Daoy (cell line): ENCODE measurements around the gene UBE2H. TPM values are rescaled to one million over a fixed set of nuclear protein-coding genes. Genes with fewer than 3 reads are reported as not detected.
"Not testable (repeated sequence)": the region's sequence is repeated elsewhere in the genome, so short reads cannot be mapped to it uniquely, and the experiment has no call there.

ENCODE experiments used
- DNase-seq: peaks from one replicate; pipeline ENCODE4 v3.0.0-alpha.2; 2015; ENCODE audit warnings: low read depth
- total RNA-seq: library from RNA; depleted of rRNA; stranded (reverse); fragments of >200 nt; shearing (Covaris generic); gene quantifications from 2 replicates; pipeline ENCODE4 v1.2.3, GENCODE V29; 2014

The UBE2H gene
- total RNA-seq, 1 experiment from 2014 or later, result 39.1 TPM

DNA sequence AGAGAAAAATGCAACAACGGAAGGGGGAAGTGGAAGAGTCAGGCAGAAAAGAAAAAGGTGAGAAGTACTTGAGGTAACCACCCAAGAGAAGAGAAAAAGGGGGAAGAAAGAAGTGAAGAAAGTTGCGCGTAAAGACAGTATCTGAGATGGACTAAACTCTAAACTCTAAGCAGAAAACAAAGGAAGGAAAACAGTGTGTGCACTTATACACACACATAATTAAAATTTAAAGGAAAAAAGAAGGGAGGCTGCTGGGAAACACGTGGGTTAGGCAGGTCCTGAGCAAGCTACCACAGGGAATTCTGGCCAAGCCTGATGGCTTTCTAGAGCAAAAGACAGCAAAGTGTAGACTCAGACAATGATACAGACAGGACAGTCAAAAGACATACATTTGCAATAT, 78.0 kb downstream of the UBE2H start:
- DNase-seq, result no peak

DNA sequence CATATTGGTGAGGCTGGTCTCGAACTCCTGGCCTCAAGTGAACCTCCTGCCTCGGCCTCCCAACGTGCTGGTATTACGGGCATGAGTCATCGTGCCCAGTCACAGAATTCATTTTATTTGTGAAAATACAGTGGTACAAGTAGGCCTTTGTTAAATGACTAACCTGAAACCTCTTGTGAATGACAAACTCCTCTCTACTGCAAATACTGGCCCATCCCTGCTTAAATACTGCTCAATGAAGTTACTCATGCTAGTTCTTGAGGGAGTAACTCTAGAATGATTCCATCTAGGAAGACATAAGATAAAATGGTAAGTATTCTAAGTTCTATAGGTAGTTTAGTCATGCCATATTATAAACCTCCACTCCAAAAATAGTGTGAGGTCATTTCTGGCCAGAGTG, 80.7 kb downstream of the UBE2H start:
- DNase-seq, result no peak

DNA sequence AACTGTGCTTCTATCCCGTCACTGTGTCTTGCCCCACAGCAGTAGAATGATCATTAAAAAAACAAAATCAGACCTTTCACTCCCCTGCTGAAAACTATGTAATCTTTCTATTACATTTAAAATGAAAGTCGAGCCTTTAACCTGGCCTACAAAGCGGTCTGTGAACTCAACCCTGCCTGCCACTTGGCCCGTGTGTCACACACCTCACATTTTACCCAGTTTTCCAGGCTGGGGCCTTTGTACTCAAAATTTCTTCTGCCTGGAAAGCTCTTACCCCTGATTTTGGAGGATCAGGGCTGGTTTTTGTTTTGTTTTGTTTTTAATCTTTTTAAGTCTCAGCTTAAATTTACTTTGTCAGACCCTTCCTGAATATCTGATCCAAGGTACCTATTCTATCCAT, 82.1 kb downstream of the UBE2H start:
- no peak for DNase-seq

DNA sequence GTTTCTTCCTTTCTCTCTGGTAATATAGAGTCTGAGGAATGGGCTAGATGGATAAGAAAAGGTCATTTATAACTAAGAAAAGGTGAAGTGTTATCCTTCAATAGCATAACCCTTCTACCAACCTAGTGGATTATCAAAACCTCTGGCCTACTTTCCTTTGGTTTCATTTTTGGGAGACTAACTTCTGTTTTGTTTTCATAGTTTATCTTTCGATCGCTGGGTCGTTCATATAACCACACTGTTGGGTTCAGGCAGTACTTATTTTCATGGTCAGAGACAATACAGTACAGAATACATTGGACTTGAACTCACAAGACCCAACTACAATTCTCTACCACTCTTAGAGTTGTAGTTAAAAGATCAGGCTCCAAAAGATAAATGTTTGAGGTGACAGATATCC, 86.5 kb downstream of the UBE2H start:
- no peak for DNase-seq

- DNase-seq, result no peak
These were observed 86.9 kb downstream of the UBE2H start for GRCh38 chr7:129865925-129866201.

DNA sequence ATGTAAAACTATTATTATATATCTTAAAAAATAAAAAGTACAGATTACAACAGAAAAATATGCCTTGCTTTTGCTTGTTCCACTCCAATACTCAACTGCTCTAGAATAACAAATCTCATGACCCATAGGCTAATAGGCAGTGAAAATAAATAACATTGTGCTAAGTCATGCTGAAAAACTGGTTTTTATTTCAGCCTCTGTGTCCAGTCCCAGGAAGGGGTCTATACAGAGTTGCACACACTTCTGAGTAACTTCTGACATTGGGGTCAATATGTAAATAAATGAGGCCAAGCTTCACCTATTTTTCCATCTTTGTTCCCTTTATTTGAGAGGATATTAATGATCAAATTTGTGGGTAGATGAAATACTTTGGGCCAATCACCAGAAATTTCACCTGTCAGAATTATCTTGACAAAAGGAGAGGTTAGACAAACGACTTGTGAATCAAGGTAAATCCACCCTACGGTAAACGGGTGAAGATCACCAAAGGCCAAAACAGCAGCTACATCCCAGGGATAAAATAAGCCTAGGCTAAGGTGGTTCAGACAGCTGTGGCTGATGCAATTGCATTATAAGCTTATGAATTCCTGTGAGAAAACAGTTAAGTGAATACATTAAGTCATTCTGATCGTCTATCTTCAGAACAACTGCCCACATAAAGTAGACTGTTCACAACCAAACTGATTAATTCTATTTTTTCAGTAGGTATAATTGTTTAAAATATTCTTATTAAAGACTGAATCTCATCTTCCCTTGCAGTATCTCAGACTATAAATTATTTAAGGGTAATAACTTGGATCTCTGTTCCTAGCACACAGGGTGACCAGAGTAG, 87.5 kb downstream of the UBE2H start:
- no peak for DNase-seq

DNA sequence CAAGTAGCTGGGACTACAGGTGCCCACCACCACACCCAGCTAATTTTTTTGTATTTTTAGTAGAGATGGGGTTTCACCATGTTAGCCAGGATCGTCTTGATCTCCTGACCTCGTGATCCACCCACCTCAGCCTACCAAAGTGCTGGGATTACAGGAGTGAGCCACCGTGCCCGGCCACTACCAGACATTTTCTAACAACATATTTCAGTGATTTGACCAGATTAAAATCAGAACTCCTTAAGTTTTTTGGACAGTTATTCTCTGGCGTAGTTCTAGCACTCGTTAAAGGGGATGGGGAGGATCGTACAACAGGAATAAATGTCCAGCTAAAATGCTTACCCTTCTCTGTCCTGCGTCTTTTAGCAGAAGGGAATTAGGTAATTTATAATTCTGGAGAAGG, 88.1 kb downstream of the UBE2H start:
- DNase-seq, result not testable (repeated sequence)

GRCh38 chr7:129864042-129864441, 88.7 kb downstream of the UBE2H start:
- DNase-seq, result no peak

- DNase-seq, result no peak
These were observed 90.1 kb downstream of the UBE2H start for GRCh38 chr7:129862682-129863081.

GRCh38 chr7:129860784-129861183, 92.0 kb downstream of the UBE2H start:
- not testable (repeated sequence) for DNase-seq

DNA sequence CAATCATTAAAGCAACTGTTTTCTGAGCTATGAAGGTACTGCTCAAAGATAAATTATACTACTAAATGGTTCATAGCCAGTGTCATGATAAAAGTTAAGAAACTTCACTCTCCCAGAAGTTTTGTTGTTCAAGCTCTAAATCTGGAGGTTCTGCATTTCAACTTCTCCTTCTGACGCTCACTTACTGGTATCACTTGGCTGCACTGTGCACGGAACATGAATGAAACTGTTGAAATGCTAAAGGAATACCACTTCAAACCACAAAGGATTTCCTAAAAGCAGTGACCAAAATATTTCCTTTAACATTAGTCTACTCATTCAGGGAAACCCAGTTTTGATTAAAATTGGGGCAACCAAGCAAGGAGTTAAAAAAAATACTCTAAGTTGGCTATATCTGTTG, 93.6 kb downstream of the UBE2H start:
- DNase-seq, result no peak

DNA sequence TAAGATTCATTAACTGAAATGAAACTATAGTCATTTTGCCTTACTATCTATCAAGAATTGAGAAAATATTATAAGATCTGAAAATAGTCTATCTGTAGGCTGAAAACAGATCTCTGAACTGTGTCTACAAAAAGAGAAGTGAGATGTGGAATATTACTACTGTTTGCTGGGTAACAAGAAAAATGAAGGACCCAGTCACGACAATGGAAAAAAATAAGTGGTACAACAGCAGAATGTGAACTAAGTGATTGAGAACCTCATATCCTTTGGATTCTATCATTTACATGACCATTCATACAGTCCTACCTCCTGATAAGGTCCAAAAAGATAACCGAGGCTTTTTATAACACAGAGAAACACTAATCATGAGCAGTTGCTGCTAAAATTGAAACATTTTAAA, 94.3 kb downstream of the UBE2H start:
- no peak for DNase-seq

- DNase-seq, result no peak
These were observed 95.4 kb downstream of the UBE2H start for GRCh38 chr7:129857313-129857712.

DNA sequence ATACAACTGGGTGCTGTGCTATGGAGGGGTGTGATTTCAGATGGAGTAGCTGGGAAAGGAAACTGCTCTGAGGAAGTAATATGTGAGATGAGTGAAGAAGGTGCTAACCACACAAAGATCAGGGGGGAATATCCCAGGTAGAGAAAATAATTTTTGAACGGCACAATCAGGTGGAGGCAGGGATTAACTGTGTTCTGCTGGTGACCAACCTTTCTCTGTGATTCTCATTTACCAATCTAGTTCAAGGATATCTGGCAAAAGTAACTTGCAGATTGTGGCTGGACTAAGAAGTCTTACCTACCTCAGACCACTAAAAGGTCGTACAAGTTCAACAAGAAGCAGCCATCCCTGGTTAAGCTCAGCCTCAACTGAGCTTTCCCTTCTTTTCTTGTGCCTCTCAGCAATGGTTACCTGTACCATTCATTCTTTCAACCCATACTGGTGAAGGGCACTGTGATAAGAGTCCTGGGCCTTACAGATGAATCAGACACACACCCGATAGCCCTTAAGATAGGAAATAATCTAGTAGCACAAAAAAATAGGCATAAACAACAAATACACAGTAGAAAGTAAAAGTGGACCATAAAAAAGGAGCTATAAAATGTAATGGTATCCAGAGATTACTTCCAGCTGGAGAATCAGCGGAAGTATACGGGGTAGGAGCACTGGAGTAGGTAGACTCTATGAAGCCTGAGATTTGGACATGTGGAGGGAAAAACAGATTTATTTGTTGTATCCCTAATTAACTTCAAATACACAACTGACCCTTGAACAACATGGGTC, 96.6 kb downstream of the UBE2H start:
- DNase-seq, result no peak

- DNase-seq, result peak; percentile 37
These were observed 97.5 kb downstream of the UBE2H start for GRCh38 chr7:129855234-129855673.

DNA sequence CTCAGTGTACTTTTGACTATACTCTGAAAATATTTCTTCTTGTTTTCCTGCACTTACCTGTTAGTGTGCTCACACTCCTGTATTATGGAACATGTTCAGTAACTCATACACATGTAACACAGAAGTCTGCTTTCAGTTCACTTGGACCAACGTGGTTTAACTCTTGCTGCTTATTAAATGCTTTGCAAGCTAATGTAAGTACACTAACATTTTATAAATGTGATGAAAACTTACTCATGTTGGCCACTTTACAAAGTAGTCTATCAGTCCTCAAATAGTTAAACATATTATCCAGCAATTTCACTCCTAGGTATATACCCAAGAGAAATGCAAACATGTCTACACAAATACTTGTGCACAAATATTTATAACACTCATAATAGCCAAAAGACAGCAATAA, 98.4 kb downstream of the UBE2H start:
- no peak for DNase-seq

- DNase-seq, result peak; percentile 39
These were observed 99.0 kb downstream of the UBE2H start for GRCh38 chr7:129853661-129854268.

DNA sequence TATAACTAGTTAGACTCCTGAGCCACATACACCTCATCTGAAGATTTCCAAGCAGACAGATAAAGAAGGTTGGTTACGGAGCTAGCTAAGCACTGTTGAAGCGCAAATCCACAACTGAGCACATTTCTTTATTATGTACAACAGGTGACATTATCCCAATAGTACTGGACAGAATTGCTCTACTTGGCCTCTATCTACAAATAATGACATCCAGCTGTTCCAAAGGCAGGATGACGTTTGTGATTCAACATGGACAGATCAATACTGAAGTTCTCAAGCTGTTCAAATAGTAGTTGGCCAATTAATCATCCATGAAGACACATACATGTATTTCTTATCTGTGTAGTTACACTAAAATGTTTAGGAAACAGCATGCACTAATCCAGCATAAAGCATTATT, 101.0 kb downstream of the UBE2H start:
- no peak for DNase-seq

- no peak for DNase-seq
These were observed 101.6 kb downstream of the UBE2H start for GRCh38 chr7:129851174-129851573.

DNA sequence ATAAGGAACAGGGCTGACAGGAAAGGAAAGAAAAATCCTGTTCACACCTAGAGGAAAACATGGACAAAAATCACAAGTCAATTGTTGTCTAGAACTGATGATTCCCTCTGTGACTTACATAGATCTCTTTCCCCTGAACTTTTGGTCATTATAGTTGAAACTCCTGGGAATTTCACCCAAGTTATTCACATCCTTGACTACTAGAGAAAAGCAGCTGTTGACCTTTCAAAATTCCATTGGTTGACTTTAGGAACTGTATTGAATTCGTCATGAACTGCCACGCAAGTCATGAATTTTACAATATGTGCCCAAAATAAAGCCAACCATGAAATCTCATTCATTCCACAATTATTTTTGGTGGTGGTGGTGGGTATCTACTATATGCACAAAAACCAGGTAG, 104.3 kb downstream of the UBE2H start:
- DNase-seq, result no peak

GRCh38 chr7:129845972-129846327, 106.8 kb downstream of the UBE2H start:
- DNase-seq, result peak; percentile 75

GRCh38 chr7:129845178-129845971, 107.4 kb downstream of the UBE2H start:
- peak; percentile 77 for DNase-seq
